22Rv1 (cell line): ENCODE data around the gene MARK4.

Experiments
- CTCF ChIP-seq: fragments of 450-650 bp; IDR thresholded peaks from 2 replicates; pipeline ENCODE4 v1.5.1; 2017; ENCODE audit warnings: mild to moderate bottlenecking
- ZFX ChIP-seq: fragments of 450-650 bp; IDR thresholded peaks from 2 replicates; pipeline ENCODE4 v1.6.1; 2017; ENCODE audit warnings: antibody characterized with exemption, borderline replicate concordance

- TF ChIP-seq CTCF = no peak
- TF ChIP-seq ZFX = no peak
Measured at GRCh38 chr19:45267296-45267695, 16.2 kb downstream of the MARK4 start.
